ENCODE measurements around the gene RUNX2. TPM values are rescaled to one million over a fixed set of nuclear protein-coding genes. Genes with fewer than 3 reads are reported as not detected.

Gene RUNX2
- total RNA-seq, 1 donor from 2014 or later: 3.1 TPM

- no peak for DNase-seq (ENCODE audit: low spot score)
- intact Hi-C loops (cut with DNase I): no loop called here
These were observed 262.1 kb downstream of the RUNX2 start for GRCh38 chr6:45590226-45590625.

- no peak for DNase-seq (ENCODE audit: low spot score)
- intact Hi-C loops (cut with DNase I): no loop called here
These were observed 262.6 kb downstream of the RUNX2 start for GRCh38 chr6:45590696-45591184.

GRCh38 chr6:45591306-45591705 lies 263.2 kb downstream of the RUNX2 start:
- no peak for DNase-seq (ENCODE audit: low spot score)
- intact Hi-C loops (cut with DNase I): no loop called here

DNA sequence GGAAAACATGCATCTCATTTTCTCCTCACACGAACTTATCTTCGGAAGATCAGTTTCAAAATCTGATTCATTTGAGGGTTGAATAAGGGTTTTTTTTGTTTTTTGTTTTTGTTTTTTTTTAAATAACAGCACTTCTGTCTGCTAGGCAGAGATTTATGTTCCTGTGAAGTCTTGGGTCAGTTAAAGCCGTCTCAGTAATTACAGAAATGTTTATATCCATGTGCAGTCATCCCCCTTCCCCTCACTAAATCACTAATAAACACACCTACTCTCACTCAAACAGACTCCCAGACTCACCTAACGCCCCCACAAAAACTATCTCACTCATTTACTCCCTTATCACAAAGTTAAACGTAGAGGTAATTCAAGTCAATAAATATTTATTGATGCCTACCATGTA lies 263.8 kb downstream of the RUNX2 start:
- intact Hi-C loops (cut with DNase I): no loop called here
- DNase-seq (ENCODE audit: low spot score): no peak

GRCh38 chr6:45592991-45593390 lies 264.9 kb downstream of the RUNX2 start:
- DNase-seq (ENCODE audit: low spot score): no peak
- intact Hi-C loops (cut with DNase I): no loop called here

- intact Hi-C loops (cut with DNase I): loop anchor here (2.0 kb wide), 1 partner anchor 52 kb away; no protein-coding TSS in a partner anchor
These were observed 267.1 kb downstream of the RUNX2 start for GRCh38 chr6:45595010-45595851.

DNA sequence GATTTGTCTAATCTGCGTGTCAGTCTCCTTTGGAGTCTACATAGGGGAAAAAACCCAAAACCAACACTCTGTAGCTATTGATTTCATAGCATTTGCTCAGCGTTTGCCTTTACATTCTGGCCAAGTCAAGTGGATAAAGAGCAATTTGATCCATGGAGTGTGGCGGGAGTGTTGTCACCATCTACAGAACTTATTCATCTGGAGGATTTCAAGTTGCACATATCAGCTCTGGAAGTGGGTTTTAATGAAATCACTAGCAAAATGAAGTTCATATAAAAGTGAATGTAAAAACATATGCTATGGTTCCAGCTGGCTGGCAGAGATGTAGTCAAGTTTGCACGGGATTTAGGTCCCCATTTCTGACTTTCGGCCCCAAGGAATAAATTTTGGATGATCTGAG lies 269.3 kb downstream of the RUNX2 start:
- intact Hi-C loops (cut with DNase I): no loop called here
- DNase-seq (ENCODE audit: low spot score): no peak

More at GRCh38 chr6:45595010-45595851, 267.1 kb downstream of the RUNX2 start:
- no peak for DNase-seq (ENCODE audit: low spot score)

DNA sequence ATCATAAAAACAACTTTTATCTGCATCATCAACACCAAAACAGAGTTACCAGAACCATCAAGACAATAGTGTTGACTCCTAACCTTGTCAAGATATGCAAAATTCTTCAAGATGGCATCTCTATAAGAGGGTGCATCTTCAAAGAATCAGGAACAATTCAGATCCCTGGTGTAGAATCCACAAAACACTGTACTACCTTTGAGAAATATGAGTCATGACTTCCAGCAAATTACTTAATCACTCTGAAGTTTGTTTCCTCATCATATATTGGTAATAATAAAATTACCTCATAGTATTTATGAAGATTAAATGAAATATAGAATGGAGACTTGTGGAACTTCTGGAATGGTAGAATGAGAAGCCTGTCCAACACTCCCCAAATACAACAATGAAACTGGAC lies 270.9 kb downstream of the RUNX2 start:
- DNase-seq (ENCODE audit: low spot score): no peak

GRCh38 chr6:45605971-45606370 lies 277.8 kb downstream of the RUNX2 start:
- no peak for DNase-seq (ENCODE audit: low spot score)
- intact Hi-C loops (cut with DNase I): no loop called here

More for the DNA sequence above, 270.9 kb downstream of the RUNX2 start:
- intact Hi-C loops (cut with DNase I): no loop called here

DNA sequence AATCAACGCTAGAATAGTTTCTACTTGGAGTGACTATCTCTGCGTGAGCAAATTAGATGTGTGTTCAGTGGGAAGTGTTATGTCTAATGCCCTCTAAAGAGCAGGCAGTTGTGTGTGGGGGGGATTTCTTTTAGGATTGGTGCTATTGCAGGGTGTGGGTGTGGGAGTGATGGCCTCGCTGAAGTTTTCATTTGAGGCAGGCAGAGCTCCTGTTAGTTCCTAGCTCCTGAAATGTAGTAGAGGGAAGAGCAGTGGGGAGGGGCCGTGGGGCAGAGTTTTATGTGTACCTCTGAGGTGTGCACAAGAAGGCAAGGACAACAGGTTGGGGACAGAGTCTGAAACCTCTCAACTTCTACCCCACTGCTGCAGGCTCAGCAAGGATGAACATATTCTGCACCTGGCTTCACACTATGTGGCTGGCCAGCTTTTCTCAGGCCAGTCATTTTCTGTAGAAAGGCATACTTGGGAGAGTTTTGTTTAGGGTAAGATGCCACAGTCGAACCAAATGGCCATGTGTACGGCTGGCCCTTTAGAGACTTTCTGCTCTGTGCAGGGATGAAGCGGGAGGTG lies 278.8 kb downstream of the RUNX2 start:
- DNase-seq (ENCODE audit: low spot score): no peak
- intact Hi-C loops (cut with DNase I): no loop called here

- intact Hi-C loops (cut with DNase I): no loop called here
- DNase-seq (ENCODE audit: low spot score): no peak
These were observed 279.7 kb downstream of the RUNX2 start for GRCh38 chr6:45607798-45608197.

DNA sequence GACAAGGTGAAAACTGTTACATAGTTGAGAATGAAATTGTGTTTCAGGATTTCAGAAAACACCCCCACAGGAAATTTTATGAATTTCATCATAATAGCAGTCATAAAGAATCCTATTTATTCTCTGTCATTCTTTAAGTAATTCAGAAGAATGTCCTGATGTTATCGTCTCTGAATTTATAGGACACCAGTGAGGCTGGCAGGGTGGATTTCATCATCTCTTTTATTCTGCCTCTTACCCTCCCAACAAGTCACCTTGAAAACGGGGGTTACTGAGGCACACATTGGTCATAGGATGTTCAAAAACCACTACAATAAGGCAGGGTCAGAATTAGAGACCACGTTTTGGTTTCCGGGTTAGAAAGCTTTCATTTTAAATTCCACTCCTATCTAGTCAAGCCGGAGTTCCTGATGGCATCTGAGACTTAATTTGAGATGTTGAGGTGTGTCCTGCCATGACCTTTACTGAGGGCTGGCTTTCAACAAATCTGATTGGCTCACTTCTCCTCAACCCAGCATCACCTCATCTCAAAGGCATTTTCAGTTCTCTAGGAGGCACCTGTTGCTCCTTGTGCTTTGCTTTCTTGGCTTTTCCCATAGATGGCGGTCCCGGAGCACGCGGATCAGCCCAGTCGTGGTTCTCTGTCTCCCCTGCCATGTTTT lies 280.3 kb downstream of the RUNX2 start:
- intact Hi-C loops (cut with DNase I): no loop called here
- no peak for DNase-seq (ENCODE audit: low spot score)

DNA sequence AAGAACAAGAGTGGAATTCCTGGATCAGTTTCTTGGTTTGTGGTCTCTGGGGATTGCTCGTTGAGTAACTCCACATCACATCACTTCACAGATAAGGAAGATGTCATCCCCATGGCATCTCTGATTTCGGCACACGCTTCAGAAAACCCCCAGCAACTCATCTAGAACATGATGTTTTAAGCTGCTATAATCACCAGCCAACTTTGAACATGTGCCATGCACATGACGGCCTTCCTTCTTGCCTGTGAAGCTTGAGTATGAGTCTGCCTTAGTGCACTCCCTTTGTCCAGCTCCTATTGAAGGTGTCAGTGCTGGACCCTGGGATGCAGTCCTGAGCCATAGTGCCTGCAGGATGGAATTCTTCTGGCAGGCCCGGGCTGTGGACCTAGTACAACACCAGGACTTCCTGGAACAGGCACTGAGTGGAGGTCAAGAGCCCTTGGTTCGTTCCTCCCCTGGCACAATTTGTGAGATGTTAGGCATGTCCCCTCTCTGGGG lies 281.1 kb downstream of the RUNX2 start:
- no peak for DNase-seq (ENCODE audit: low spot score)
- intact Hi-C loops (cut with DNase I): no loop called here

DNA sequence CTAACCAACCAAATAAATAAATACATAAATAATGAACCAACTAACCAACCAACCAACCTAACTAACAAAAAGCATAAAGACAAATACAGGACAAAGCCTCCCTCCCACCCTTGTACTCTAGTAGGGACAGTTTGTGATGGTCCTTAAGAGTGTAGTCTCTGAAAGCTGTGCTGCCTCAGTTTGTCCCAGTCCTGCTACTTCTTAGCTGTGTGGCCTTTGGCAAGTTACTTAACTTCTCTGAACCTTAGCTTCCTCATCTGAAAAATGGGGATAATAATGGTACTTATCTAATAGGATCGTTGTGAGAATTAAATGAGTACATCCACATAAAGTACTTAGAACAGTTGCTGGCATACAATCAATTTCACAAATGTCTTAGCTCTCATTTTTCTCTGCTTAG lies 282.2 kb downstream of the RUNX2 start:
- DNase-seq (ENCODE audit: low spot score): no peak
- intact Hi-C loops (cut with DNase I): no loop called here

- intact Hi-C loops (cut with DNase I): no loop called here
These were observed 282.7 kb downstream of the RUNX2 start for GRCh38 chr6:45610832-45611231.

GRCh38 chr6:45611491-45611890 lies 283.4 kb downstream of the RUNX2 start:
- intact Hi-C loops (cut with DNase I): no loop called here

More at GRCh38 chr6:45610832-45611231, 282.7 kb downstream of the RUNX2 start:
- DNase-seq (ENCODE audit: low spot score): no peak

GRCh38 chr6:45613656-45614055 lies 285.5 kb downstream of the RUNX2 start:
- intact Hi-C loops (cut with DNase I): no loop called here
- DNase-seq (ENCODE audit: low spot score): no peak

More at GRCh38 chr6:45611491-45611890, 283.4 kb downstream of the RUNX2 start:
- no peak for DNase-seq (ENCODE audit: low spot score)

GRCh38 chr6:45614488-45615285 lies 286.6 kb downstream of the RUNX2 start:
- intact Hi-C loops (cut with DNase I): no loop called here
- DNase-seq (ENCODE audit: low spot score): no peak

GRCh38 chr6:45616209-45616608 lies 288.1 kb downstream of the RUNX2 start:
- intact Hi-C loops (cut with DNase I): no loop called here

More at GRCh38 chr6:45616209-45616608, 288.1 kb downstream of the RUNX2 start:
- no peak for DNase-seq (ENCODE audit: low spot score)

Data from cardiac septum (tissue), 1 donor.